ENCODE measurements around the gene LCMT1. TPM values are rescaled to one million over a fixed set of nuclear protein-coding genes. Genes with fewer than 3 reads are reported as not detected.

The LCMT1 gene
- total RNA-seq, 1 experiment from 2014 or later: 86.3 TPM

DNA sequence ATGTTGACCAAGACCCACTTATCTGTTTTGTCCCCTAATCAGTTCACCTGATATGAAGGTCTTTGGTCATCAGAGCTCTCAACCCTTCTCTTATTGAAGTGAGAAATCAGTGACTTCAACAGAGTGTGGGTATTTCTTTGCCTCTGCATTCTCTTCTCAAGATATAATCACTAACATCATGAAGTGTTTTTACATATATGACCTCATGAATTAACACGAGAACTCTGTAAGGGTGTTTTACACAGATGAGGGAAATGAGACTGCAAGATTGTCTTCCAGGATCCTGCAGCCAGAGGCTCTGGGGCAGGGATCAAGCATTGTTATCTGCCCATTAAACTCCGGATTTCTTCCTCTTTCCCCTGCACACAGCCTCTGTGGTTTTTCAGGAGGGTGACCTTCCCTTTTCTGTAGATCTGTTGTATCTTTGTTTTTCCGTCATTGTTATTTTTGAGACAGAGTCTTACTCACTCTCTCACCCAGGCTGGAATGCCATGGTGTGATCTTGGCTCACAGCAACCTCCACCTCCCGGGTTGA, 22.7 kb downstream of the LCMT1 start (continued):
- TF ChIP-seq, protein P1, sequence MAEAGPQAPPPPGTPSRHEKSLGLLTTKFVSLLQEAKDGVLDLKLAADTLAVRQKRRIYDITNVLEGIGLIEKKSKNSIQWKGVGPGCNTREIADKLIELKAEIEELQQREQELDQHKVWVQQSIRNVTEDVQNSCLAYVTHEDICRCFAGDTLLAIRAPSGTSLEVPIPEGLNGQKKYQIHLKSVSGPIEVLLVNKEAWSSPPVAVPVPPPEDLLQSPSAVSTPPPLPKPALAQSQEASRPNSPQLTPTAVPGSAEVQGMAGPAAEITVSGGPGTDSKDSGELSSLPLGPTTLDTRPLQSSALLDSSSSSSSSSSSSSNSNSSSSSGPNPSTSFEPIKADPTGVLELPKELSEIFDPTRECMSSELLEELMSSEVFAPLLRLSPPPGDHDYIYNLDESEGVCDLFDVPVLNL (CRISPR knock-in tag; IDR thresholded peaks at IDR 0.05; ENCODE audit: borderline replicate concordance, low read depth): no peak
- TF ChIP-seq, protein P2, sequence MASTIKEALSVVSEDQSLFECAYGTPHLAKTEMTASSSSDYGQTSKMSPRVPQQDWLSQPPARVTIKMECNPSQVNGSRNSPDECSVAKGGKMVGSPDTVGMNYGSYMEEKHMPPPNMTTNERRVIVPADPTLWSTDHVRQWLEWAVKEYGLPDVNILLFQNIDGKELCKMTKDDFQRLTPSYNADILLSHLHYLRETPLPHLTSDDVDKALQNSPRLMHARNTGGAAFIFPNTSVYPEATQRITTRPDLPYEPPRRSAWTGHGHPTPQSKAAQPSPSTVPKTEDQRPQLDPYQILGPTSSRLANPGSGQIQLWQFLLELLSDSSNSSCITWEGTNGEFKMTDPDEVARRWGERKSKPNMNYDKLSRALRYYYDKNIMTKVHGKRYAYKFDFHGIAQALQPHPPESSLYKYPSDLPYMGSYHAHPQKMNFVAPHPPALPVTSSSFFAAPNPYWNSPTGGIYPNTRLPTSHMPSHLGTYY (CRISPR knock-in tag; IDR thresholded peaks at IDR 0.05): no peak
- no peak for TF ChIP-seq GRHL2 (CRISPR knock-in tag; IDR thresholded peaks at IDR 0.05; ENCODE audit: insufficient replicate concordance, severe bottlenecking)

DNA sequence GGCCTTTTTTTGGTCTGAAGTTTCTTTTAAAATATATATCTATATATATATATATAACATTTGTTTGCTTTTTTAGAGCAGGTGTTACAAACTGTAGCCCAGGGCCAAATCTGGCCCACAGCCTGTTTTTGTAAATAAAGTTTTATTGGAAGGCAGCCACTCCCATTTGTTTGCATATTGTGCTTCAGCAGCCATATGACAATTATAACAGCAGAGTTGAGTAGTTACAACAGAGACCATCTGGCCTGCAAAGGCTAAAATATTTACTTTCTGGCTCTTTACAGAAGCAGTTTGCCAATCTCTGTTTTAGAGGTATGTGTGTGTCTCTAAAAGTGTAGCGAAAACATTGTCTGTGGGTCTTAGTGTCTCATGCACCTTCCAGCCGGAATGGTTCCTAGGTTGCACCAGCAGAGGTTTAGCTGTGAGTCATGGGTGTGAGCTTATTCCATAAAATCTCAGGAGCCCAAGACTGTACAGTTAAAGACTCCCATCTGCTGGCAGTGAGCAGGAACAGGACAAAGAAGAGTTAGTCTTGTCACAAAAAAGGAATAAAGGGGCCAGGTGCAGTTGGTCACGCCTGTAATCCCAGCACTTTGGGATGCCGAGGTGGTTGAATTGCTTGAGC, 23.8 kb downstream of the LCMT1 start:
- Mint-ChIP-seq H3K27me3 (ENCODE audit: low read depth) (no peaks in the 10 kb centered on the region), H3K27ac (no peak overlapping the region), H3K4me1 (no peaks in the 10 kb centered on the region), H3K36me3 (peaks cover 25% of the 10 kb centered on the region), H3K4me3 (no peak overlapping the region), H3K9me3 (no peaks in the 10 kb centered on the region)
- ATAC-seq: no peak
- no peak for DNase-seq (ENCODE audit: low spot score)
- TF ChIP-seq, protein P3, sequence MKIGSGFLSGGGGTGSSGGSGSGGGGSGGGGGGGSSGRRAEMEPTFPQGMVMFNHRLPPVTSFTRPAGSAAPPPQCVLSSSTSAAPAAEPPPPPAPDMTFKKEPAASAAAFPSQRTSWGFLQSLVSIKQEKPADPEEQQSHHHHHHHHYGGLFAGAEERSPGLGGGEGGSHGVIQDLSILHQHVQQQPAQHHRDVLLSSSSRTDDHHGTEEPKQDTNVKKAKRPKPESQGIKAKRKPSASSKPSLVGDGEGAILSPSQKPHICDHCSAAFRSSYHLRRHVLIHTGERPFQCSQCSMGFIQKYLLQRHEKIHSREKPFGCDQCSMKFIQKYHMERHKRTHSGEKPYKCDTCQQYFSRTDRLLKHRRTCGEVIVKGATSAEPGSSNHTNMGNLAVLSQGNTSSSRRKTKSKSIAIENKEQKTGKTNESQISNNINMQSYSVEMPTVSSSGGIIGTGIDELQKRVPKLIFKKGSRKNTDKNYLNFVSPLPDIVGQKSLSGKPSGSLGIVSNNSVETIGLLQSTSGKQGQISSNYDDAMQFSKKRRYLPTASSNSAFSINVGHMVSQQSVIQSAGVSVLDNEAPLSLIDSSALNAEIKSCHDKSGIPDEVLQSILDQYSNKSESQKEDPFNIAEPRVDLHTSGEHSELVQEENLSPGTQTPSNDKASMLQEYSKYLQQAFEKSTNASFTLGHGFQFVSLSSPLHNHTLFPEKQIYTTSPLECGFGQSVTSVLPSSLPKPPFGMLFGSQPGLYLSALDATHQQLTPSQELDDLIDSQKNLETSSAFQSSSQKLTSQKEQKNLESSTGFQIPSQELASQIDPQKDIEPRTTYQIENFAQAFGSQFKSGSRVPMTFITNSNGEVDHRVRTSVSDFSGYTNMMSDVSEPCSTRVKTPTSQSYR (CRISPR knock-in tag; IDR thresholded peaks at IDR 0.05): no peak
- no peak for TF ChIP-seq TEAD1 (CRISPR knock-in tag; IDR thresholded peaks at IDR 0.05)
- CTCF ChIA-PET: interaction anchor here (0.8 to 1.2 kb wide), 2 partner anchors 9 to 79 kb away, joined by 3 to 4 read pairs; no protein-coding TSS in a partner anchor
- POLR2A ChIA-PET: no interaction called here

DNA sequence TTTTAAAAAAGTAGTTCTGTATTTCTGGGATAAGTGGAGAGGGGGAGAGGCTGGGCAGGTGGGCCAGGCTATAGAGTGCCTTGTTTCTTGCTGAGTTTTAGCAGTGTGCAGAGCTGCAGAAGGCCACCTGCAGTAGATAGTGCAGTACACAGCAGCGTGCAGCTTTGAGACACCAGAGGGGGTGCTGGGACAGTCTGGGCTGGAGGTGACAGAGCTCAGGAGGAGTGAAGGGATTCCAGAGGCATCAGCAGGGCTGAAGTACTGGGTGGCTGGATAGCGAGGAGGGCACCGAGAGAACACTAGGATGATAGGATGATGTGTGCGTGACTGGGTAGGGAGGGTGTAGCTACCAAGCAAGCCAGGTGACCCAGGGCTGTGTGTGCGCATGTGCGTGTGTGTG, 26.6 kb downstream of the LCMT1 start:
- Mint-ChIP-seq H3K9me3 (no peaks in the 10 kb centered on the region), H3K36me3 (peaks cover 32% of the 10 kb centered on the region), H3K27ac (no peak overlapping the region), H3K27me3 (ENCODE audit: low read depth) (no peaks in the 10 kb centered on the region), H3K4me1 (no peaks in the 10 kb centered on the region), H3K4me3 (no peak overlapping the region)
- DNase-seq (ENCODE audit: low spot score): no peak
- ATAC-seq: no peak; the same call in 1 of the 2 replicates
- TF ChIP-seq, protein P4, sequence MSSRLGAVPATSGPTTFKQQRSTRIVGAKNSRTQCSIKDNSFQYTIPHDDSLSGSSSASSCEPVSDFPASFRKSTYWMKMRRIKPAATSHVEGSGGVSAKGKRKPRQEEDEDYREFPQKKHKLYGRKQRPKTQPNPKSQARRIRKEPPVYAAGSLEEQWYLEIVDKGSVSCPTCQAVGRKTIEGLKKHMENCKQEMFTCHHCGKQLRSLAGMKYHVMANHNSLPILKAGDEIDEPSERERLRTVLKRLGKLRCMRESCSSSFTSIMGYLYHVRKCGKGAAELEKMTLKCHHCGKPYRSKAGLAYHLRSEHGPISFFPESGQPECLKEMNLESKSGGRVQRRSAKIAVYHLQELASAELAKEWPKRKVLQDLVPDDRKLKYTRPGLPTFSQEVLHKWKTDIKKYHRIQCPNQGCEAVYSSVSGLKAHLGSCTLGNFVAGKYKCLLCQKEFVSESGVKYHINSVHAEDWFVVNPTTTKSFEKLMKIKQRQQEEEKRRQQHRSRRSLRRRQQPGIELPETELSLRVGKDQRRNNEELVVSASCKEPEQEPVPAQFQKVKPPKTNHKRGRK (CRISPR knock-in tag; IDR thresholded peaks at IDR 0.05; ENCODE audit: borderline replicate concordance): no peak
- TF ChIP-seq, protein P5, sequence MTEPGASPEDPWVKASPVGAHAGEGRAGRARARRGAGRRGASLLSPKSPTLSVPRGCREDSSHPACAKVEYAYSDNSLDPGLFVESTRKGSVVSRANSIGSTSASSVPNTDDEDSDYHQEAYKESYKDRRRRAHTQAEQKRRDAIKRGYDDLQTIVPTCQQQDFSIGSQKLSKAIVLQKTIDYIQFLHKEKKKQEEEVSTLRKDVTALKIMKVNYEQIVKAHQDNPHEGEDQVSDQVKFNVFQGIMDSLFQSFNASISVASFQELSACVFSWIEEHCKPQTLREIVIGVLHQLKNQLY (CRISPR knock-in tag; IDR thresholded peaks at IDR 0.05): no peak
- TF ChIP-seq IRF2 (CRISPR knock-in tag; IDR thresholded peaks at IDR 0.05; ENCODE audit: borderline replicate concordance, low read depth) (no peak), ESRRA (CRISPR knock-in tag; IDR thresholded peaks at IDR 0.05; ENCODE audit: borderline replicate concordance) (no peak), NR1H2 (CRISPR knock-in tag; IDR thresholded peaks at IDR 0.05) (no peak), TEAD4 (CRISPR knock-in tag; IDR thresholded peaks at IDR 0.05) (no peak), ELF4 (CRISPR knock-in tag; IDR thresholded peaks at IDR 0.05; ENCODE audit: low read depth) (no peak), ZNF416 (CRISPR knock-in tag; IDR thresholded peaks at IDR 0.05) (no peak), ETV6 (CRISPR knock-in tag; IDR thresholded peaks at IDR 0.05) (no peak), EMX1 (CRISPR knock-in tag; IDR thresholded peaks at IDR 0.05) (no peak)
- TF ChIP-seq, protein P6, sequence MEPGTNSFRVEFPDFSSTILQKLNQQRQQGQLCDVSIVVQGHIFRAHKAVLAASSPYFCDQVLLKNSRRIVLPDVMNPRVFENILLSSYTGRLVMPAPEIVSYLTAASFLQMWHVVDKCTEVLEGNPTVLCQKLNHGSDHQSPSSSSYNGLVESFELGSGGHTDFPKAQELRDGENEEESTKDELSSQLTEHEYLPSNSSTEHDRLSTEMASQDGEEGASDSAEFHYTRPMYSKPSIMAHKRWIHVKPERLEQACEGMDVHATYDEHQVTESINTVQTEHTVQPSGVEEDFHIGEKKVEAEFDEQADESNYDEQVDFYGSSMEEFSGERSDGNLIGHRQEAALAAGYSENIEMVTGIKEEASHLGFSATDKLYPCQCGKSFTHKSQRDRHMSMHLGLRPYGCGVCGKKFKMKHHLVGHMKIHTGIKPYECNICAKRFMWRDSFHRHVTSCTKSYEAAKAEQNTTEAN (CRISPR knock-in tag; IDR thresholded peaks at IDR 0.05): no peak
- TF ChIP-seq, protein P7, sequence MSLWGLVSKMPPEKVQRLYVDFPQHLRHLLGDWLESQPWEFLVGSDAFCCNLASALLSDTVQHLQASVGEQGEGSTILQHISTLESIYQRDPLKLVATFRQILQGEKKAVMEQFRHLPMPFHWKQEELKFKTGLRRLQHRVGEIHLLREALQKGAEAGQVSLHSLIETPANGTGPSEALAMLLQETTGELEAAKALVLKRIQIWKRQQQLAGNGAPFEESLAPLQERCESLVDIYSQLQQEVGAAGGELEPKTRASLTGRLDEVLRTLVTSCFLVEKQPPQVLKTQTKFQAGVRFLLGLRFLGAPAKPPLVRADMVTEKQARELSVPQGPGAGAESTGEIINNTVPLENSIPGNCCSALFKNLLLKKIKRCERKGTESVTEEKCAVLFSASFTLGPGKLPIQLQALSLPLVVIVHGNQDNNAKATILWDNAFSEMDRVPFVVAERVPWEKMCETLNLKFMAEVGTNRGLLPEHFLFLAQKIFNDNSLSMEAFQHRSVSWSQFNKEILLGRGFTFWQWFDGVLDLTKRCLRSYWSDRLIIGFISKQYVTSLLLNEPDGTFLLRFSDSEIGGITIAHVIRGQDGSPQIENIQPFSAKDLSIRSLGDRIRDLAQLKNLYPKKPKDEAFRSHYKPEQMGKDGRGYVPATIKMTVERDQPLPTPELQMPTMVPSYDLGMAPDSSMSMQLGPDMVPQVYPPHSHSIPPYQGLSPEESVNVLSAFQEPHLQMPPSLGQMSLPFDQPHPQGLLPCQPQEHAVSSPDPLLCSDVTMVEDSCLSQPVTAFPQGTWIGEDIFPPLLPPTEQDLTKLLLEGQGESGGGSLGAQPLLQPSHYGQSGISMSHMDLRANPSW (CRISPR knock-in tag; conservative IDR thresholded peaks at IDR 0.05; ENCODE audit: low read depth): no peak
- TF ChIP-seq, protein P8, sequence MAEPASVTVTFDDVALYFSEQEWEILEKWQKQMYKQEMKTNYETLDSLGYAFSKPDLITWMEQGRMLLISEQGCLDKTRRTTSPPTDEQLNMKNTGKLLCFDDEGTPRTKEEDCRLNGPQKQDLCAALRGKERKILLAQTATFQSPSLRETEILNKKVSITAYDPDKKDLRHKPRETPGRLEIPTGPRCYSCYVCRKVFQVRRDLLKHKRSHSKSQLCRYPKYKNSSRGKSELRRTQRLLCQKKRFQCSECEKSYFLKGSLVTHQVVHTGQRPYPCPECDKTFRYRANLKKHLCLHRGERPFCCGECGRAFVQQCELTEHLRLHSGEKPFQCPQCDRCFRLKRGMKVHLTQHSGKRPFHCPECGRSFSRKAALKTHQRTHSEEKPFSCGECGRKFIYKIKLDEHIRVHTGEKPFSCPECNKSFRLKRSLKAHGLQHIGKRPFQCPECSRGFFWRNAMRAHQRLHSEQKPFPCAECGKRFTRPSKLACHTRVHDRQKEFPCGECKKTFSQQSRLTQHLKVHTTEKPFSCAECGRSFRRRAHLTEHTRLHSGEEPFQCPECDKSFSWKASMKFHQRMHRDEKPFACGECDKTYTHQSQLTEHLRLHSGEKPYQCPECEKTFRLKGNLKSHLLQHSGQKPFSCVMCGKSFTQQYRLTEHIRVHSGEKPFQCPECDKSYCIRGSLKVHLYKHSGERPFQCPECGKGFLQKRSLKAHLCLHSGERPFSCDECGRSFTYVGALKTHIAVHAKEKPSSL (CRISPR knock-in tag; conservative IDR thresholded peaks at IDR 0.05): no peak
- ChIA-PET CTCF (interaction anchor here (1.5 kb wide), 1 partner anchor 87 kb away, joined by 4 read pairs; no protein-coding TSS in a partner anchor), POLR2A (no interaction called here)
